Measurements from ENCODE around the gene GCNT3.

DNA sequence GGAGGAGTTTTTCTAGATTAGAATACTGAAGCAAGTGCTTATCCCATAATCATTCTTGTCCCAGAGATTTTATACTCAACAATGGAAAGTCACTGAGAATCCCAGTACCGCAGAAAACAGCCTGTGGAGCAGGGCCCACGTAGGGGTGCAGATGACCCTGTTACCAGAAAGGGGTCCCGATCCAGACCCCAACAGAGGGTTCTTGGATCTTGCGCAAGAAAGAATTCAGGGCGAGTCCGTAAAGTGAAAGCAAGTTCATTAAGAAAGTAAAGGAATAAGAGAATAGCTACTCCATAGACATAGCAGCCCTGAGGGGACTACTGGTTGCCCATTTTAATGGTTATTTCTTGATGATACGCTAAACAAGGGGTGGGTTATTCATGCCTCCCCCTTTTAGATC, 2.6 kb downstream of the GCNT3 start:
- TF ChIP-seq, protein P1, sequence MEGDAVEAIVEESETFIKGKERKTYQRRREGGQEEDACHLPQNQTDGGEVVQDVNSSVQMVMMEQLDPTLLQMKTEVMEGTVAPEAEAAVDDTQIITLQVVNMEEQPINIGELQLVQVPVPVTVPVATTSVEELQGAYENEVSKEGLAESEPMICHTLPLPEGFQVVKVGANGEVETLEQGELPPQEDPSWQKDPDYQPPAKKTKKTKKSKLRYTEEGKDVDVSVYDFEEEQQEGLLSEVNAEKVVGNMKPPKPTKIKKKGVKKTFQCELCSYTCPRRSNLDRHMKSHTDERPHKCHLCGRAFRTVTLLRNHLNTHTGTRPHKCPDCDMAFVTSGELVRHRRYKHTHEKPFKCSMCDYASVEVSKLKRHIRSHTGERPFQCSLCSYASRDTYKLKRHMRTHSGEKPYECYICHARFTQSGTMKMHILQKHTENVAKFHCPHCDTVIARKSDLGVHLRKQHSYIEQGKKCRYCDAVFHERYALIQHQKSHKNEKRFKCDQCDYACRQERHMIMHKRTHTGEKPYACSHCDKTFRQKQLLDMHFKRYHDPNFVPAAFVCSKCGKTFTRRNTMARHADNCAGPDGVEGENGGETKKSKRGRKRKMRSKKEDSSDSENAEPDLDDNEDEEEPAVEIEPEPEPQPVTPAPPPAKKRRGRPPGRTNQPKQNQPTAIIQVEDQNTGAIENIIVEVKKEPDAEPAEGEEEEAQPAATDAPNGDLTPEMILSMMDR (conservative IDR thresholded peaks at IDR 0.05; ENCODE audit: low read length), result no peak
- no peak for TF ChIP-seq EZH2phosphoT487 (IDR thresholded peaks at IDR 0.05; ENCODE audit: borderline replicate concordance)

All from Loucy (cell line).